ENCODE results near the gene CACNA1E. TPM values are rescaled to one million over a fixed set of nuclear protein-coding genes. Genes with fewer than 3 reads are reported as not detected.

Gene CACNA1E
- total RNA-seq, 1 donor from 2014 or later: not detected

DNA sequence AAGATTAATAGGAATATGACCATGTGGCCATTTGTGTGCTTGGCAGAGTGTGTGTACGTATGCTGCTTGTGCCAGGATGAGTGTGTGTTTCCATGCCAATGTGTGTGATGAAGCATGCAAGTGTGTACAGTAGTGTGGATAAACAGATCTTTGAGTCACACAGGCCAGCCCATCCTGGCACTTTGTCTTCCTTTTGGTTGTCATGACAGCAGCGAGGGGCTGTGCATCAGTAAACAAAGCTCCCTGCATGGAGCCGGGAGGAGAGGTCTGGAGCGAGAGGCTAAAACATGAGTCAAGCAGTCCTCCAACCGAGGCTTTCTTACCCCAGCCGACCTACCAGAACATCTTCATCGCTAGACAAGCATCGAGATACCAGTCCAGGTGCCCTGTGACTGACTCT is 221.2 kb downstream of the CACNA1E start:
- DNase-seq: no peak

DNA sequence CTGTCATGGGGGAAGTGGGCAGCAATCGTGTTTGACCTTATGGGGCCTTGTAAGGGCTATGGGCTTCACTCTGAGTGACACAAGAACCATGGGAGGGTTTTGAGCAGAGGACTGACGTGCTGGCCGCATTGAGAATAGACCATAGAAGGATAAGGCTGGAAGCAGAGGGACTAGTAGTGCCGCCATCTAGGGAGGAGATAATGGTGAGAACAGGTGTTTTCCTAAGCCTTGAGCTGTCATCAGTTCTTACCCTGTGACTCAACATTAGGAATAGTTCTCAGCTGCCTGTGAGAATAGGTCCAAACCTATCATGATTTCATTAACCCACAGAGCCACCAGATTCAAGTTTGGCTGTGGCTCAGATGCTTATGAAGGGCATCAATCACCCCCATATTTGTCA is 228.5 kb downstream of the CACNA1E start:
- no peak for DNase-seq

DNA sequence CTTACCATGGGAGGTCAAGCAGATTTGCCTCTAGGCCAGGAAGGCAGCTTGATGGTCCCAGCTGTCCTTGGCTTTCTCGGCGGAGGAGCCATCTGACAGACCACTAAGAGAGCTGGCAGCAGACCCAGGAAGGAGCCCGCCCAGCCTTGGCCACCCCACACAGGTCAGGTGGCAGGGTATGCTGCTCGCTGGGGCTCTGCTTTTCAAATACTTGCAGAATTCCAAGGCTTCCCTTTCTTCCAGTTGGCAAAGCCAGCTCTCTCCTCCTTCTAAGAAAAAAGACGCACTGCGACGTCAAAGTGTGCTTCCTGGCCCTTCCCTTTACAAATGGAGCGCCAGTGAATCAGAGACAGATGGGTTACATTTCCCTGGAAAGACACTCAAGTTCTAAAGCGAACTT is 229.4 kb downstream of the CACNA1E start:
- no peak for DNase-seq

DNA sequence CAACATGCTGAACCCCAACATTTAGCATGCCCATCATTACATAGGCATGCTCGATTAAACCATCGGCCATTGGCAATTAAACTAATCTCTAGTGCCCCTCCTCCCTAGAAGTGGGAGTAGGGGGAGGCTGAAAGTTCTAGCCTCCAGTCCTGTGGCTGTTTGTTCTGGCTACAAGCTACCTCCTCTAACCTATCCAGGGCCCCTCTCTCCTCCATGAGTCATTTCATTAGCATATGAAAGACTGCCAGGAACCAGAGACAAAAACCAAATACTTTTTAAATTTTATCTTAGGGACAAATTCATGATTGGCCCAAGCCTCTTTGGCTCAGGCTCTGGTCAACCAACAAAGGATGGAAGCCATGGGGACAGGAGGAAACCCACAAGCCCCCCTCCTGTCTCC is 231.1 kb downstream of the CACNA1E start:
- DNase-seq: no peak

DNA sequence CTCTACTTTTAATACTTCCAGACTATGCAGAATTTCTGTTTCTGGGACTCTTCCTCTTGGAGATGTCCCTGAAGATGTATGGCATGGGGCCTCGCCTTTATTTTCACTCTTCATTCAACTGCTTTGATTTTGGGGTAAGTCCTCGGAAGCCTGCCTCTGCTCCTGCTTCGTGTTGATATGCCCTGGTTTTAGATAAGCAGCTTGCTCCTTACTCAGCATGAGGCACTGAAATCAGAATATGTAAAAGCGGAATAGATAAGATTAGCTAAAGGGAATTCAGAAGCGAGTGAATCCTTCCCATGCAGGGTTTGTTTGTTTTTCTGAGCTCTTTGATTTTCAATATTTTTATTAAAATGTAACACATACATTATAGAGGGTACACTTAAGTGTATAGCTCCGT is 234.7 kb downstream of the CACNA1E start:
- no peak for DNase-seq

DNA sequence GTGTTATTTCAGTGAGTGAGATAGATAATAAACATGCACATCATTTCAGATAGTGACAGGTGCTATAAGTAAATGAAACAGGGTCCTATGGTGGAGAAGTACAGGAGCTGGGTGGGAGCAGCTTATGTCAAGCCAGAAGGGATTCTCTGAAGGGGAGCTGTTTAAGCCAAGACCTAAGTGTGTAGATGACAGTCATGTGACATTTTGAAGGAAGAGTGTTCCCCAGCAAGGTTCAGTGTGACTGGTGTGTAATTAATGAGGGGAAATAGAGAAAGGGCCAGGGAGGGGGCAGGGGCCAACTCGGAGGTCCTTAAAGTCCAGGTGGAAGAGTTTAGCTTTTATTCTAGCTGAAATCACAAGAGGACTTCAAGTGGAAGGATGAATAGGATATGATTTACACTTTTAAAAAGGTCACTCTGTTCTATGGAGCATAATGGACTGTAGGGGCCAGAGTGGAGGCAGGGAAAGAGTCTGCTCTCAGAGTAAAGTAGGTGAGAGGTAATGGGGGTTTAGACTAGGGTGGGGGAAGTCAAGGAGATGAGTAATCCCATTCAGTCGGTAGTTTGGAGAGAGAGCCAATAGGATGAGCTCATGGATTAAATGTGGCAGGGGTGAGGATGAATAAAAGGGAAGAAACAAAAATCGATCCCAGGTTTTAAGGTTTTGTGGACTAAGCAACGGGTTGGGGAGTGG is 243.1 kb downstream of the CACNA1E start:
- no peak for DNase-seq

DNA sequence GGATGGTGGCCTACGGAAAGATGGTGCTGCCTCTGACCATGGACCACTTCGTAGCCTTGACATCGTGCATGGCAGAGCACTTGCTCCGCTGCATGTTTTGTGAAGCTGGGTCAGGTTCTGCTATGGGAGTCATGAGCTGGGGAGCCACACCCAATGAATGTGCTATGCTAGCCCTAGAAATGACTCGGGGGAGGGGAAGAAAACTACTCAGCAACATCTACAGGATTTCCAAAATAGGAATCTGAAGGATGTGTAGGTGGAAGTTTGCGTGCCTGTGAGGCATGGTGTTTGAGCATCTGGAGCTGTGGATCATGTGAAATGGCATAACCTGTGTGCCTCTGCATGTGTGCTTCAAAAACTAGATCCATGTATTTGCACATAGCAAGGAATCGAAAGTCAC is 247.3 kb downstream of the CACNA1E start:
- no peak for DNase-seq

DNA sequence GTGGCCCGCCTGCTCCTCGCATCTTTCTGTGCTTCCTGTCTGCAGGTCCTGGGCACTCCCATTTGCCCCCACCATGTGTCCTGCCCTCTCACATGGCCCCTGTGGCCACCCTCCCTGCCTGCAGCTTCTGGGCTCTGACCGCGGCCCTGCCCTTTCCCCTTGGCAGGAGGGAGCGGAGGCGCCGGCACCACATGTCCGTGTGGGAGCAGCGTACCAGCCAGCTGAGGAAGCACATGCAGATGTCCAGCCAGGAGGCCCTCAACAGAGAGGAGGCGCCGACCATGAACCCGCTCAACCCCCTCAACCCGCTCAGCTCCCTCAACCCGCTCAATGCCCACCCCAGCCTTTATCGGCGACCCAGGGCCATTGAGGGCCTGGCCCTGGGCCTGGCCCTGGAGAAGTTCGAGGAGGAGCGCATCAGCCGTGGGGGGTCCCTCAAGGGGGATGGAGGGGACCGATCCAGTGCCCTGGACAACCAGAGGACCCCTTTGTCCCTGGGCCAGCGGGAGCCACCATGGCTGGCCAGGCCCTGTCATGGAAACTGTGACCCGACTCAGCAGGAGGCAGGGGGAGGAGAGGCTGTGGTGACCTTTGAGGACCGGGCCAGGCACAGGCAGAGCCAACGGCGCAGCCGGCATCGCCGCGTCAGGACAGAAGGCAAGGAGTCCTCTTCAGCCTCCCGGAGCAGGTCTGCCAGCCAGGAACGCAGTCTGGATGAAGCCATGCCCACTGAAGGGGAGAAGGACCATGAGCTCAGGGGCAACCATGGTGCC is 249.1 kb downstream of the CACNA1E start:
- no peak for DNase-seq

DNA sequence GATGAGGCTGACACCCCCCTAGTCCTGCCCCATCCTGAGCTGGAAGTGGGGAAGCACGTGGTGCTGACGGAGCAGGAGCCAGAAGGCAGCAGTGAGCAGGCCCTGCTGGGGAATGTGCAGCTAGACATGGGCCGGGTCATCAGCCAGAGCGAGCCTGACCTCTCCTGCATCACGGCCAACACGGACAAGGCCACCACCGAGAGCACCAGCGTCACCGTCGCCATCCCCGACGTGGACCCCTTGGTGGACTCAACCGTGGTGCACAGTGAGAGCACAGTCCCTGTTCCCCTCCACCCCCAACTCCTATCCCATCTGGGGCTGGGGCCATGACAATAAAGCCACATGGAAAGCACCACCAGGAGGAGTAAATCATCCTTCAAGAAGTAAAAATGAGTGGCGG is 250.2 kb downstream of the CACNA1E start:
- no peak for DNase-seq

DNA sequence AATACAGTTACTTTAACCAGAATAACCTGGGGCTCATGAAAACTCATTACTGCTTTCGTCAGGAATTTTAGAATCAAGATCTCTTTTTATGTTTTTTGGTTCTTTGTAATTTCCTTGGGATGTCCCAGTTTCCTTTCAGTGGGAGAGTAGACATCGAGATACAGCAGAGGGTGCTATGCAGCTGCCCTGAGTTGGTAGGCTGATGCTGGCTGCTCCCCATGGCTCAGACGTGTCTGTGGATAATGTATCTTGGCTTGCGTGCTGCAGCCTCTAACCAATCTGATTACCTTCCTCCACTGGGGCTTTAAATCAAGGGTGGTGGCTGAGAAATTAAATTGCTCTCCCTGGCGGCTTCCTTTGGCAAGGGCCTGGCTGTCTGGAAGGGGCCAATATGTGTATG is 253.7 kb downstream of the CACNA1E start:
- DNase-seq: no peak

DNA sequence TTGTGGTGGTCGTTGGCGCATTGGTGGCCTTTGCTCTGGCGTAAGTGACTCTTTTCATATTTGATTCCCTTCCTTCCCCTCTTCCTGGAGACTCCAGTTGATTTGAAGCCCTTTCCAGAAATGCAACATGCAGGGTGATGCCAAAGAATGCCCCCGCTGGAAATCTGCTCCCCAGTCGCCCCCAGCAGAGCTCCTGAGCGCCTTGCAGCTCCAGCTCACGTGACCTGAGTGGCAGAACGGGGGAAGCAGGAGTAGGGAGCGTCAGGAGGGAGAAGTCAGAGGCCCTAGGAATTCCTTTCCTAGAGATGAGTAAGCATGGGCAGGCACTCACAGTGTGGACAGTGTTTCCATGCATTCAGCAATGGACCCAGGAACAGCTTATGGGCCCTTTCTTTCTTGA is 255.9 kb downstream of the CACNA1E start:
- DNase-seq: no peak

DNA sequence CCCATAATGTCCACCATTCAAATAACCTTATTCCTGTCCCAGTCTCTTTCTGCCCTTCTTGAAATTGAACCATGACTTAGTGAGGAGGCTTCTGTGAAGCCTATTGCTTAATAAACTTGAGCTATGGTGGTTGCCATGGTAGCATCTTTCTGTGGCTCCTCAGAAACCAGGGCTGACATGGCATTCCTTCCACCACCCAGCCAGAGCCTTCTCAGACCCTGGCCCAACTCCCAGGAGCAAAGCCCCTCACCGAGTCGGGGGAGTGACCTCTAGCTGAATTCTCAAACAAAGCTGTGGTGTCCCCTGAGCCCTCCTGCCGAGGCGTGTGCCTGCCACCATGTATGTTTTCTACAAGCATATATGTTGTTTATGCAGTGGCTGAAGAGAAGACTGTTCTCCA is 259.1 kb downstream of the CACNA1E start:
- no peak for DNase-seq

DNA sequence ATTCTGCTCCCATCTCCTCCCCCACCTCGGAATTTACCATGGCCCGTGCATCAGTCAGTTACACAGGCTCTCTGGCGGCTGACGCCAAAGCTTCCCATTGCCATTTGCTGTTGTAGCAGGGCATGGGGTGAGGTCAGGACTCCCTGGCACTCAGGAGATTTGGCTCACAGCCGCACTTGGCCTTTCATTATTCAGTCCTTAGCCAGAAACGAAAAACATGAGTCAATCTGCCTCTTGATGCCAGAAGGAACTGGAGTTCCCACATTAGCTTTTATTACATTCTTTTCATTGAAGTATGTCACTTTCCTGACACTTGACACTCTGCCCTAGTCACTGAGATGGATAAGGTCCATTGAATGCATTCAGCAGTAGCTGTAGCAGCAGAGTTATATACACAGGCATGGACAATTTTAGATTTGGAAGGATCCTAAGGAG is 260.6 kb downstream of the CACNA1E start:
- no peak for DNase-seq

DNA sequence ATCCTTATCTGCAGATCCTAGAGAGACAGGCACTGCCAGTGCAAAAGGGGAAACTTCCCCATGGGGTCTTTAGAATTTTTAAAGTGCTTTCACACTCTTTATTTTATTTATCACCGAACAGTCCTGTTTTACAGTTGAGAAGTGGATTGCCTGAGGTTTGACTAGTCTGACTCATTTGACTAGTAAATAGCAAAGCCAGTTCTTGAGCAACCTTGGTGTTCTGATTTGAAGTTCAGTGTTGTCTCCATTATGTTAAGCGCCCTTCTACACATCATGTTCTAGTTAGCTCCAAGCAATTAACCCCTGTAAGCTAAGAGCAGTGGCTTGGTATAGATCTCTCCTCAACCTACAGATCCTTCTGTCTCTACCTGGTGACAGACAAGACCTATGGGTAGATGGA is 262.9 kb downstream of the CACNA1E start:
- DNase-seq: no peak

DNA sequence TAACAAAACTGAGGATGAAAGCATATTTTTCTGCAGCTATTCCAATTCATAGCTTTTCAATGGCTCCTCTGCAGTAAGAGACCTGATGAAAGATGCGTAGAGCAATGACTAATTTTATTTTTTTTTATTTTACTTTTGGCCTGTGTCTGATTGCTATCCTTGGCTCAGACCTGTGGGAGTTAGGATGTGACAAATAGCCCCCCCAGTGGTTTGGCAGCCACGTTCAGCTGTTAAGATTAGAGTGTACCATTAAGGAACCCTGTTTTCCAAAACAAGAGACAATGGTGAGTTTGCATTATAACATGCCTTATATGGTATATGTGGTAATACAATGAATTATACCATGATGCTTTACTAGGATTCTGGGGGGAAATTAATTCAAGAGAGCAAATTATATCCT is 264.7 kb downstream of the CACNA1E start:
- no peak for DNase-seq

DNA sequence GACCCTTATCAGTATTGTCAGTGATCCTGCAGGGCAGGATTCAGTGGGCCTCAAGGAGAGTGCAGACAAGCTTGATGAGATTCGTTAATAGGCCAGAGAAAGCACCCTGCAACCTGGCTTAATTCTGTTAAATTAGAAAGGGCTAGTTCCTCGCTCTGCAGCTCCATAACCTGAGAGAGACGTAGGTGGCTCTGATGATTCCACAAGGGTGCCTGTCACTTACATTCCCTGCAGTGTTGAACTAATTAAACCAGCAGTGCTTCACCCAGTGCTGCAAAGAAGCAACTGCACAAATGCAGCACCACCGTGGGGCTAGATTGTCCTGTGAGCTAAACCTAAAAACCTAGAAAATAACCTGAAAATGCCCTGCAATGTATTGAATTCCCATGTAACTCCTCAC is 270.8 kb downstream of the CACNA1E start:
- no peak for DNase-seq

DNA sequence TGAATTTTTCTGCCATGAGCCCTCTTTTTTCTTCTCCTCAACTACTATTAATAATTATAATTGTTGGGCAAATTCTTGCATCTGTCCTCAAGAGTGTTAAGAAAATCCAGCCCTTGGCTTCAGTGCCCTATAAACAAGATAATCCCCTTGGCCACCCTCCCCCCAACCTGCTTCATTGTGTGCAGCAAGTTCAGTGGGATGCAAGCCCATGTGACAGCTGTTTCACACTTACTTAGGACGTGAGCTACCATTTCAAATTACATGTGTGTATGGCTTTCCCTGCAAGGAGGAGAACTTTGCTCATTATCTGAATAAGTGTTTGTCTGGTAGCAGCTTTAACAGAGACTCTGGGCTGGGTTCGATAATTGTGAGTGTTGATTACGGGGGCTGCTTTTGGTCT is 276.2 kb downstream of the CACNA1E start:
- DNase-seq: no peak

DNA sequence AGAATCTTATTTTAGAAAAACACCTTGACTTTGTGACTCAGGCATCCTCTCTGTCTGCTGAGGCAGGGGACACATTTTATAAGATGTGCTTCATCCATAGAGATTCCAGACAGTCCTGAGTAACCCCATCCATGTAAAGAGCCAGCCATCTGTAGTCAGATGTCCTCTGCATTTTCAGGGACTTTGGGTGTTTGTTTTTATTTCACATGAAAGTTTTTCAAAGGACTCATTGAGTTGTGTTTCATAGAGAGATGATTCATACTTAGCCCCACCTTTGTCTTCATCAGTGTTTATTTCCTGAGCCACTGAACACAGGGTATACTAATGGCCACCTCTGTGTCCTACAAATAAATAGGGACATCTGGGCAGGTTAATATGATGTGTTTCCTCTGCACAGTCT is 280.4 kb downstream of the CACNA1E start:
- no peak for DNase-seq

DNA sequence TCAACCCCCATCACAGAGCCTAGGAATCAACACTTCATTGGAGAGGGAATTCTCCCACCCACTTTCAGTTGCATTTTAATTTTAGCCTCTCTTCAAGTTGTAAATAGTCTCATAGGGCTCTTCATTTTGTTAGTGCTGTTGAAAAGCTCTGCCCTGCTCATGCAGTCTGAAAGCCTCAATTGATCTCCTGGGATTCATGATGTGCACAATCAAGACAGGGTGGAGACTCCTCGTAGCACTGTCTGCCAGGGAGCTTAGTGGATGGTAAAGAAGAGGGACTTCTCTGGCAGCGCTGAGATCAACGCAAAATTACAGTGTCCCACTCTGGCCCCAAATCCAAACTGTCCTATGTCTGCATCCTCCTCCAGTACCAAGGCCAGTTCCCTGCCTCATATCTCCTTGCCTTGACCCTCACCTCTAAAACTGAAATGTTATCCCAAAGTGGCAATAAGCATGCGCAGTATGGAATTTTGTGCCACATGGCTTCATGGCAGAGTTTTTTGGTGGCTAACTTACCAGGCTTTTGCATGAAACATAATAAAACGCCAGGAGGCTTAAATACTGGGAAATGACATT is 282.2 kb downstream of the CACNA1E start:
- no peak for DNase-seq

DNA sequence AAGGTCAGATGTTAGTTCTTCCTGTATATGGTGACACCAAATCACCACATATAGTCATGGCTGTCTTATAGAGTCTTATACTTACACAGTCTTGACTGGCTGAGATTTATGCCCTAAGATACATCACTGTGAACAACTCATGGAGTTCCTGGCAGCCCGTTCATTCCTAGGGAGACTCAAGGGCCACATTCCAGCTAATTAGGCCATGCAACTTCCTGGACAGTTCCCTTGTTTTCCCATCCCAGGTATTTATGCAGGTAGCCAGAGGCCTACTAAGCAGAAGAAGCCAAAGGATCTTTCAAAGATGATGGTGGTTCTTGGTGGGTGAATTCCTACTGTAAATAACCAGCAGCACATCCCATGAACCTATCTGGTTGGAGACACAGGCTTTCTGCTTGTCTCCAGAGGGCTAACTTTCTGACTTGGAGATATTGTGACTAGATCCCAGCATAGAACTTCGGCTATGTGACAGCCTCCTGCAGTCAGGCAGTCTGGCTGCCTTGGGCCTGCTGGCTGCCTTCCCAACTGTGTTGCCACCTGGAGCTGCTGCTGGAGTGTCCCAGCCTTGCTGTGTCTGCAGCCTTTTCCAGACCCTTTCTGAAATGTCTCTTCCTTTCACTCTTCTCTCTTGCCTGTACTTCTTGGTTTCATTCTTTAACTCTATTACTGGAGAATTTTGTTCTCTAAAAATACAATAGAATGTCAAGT is 283.8 kb downstream of the CACNA1E start:
- no peak for DNase-seq

DNA sequence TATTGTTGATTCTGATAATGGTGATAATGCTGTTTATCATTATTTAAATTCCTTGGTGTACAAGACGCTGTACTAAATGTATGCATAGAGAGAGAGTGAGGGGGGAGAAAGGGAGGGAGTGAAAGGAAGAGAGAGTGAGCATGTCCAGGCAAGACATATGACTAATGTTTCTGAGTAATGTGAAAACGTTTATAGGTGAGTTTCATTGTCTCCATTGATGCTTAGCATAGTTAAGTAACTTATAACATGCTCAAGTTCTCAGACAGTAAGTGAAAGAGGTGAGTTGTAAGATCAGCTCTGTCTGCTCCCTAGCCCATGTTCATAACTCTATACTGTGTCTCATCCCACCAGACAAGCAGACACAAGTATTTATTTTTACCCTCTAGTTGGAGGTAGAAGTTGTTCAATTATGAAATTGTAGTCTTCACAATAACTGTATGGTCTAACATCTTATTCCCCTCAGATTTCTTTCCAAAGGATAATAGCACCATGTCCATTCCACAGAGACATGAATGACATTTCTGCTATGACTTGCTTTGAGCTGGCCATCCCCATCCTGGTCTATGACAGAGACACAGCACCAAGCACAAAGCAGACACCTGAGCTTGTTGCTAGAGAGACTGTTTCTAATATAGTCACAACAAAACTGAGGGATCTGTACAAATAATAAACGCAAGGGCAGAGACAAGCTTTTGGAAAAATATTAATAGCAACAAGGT is 285.1 kb downstream of the CACNA1E start:
- no peak for DNase-seq

DNA sequence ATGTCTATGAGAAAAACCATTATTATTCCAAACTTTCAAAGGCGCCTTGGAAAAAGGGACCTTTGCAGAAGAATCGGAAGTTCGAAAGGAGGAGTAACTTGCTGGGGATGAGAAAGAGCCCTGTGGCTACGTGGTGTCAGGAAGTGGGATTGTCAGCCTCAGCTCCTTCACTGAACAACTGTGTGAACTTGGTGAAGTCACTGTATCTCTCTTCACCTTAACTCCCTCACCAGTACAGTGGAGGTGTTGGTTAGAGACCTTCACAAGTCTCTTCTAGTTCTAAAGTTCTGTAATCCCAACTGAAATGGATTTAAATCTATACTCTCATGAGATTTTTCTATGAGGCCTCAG is 285.6 kb downstream of the CACNA1E start:
- no peak for DNase-seq

DNA sequence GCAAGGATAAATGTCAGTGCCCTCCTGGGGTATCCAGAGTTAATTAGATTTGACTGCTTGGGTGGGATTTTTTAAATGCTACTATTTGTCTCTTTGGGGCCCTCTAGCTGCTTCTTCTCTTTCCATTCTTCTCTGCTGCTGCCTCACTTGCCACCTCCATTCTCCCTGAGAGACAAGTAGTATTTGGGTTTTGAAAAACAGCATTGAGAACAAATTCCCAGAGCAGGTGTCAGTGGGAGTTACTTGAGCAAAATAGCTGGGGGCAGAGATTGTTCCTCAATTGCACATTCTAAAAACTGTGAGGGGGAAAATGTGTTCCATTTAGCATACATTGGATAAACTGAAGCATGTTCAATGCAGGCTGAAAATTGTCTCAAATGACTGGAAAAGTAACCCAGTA is 286.5 kb downstream of the CACNA1E start:
- DNase-seq: no peak

All from dermis blood vessel endothelial cell (primary cell).